H1 (cell line): ENCODE results near the gene SIAH3. TPM values are rescaled to one million over a fixed set of nuclear protein-coding genes. Genes with fewer than 3 reads are reported as not detected.

ENCODE experiments used
- CTCF ChIA-PET: fragments of 300-600 bp; sonication (Branson Sonifier 250); formaldehyde crosslinking; loops from one replicate; lab custom pipeline; 2021; ENCODE audit not compliant: partially characterized antibody; lab: Charles Lee
- POLR2A ChIA-PET: fragments of 300-600 bp; sonication (Branson Sonifier 250); formaldehyde crosslinking; loops from one replicate; lab custom pipeline; 2021; ENCODE audit warnings: inconsistent platforms; ENCODE audit not compliant: partially characterized antibody; lab: Charles Lee
- DNase-seq, 2 experiments: peaks; one replicate each; pipeline versions ENCODE4 v3.0.0 to v3.0.0-alpha.2; 2010 to 2022; ENCODE audit warnings: low spot score in 2 of 2, low read depth in 1 of 2, mixed read lengths in 1 of 2
- FAIRE-seq: peaks from 2 replicates; lab custom pipeline; 2011; peaks lifted over from hg19 to GRCh38; lab: Jason Lieb, UNC
- H2AFZ ChIP-seq: 2 replicates; pipeline ENCODE4 v1.8.1; 2012; ENCODE audit warnings: low read length, inconsistent platforms
- H2AK5ac ChIP-seq: 2 replicates; pipeline ENCODE4 v1.6.1; 2013; ENCODE audit warnings: low read depth, low read length
- H2BK120ac ChIP-seq: replicated peaks from 2 replicates; pipeline ENCODE3; 2013; ENCODE audit warnings: low read depth, low read length, inconsistent platforms
- H2BK12ac ChIP-seq: 2 replicates; pipeline ENCODE4 v1.6.1; 2013; ENCODE audit warnings: low read depth, low read length
- H2BK15ac ChIP-seq: 2 replicates; pipeline ENCODE4 v1.6.1; 2013; ENCODE audit warnings: low read length
- H2BK20ac ChIP-seq: 2 replicates; pipeline ENCODE4 v1.6.1; 2013; ENCODE audit warnings: low read length
- H2BK5ac ChIP-seq: 2 replicates; pipeline ENCODE4 v1.6.1; 2013; ENCODE audit warnings: low read depth, low read length
- H3K14ac ChIP-seq: 2 replicates; pipeline ENCODE4 v1.6.1; 2013; ENCODE audit warnings: inconsistent platforms; ENCODE audit not compliant: insufficient read length
- H3K18ac ChIP-seq: 2 replicates; pipeline ENCODE4 v1.6.1; 2013; ENCODE audit warnings: low read length; ENCODE audit errors: extremely low read depth
- H3K23ac ChIP-seq: 2 replicates; pipeline ENCODE4 v1.6.1; 2013; ENCODE audit warnings: inconsistent platforms; ENCODE audit not compliant: insufficient read length
- H3K23me2 ChIP-seq: 2 replicates; pipeline ENCODE4 v1.6.1; 2013; ENCODE audit warnings: low read depth, low read length
- H3K27ac ChIP-seq: 2 replicates; pipeline ENCODE4 v1.6.1; 2011; ENCODE audit warnings: low read depth, low read length, inconsistent platforms
- H3K27me3 ChIP-seq, 4 experiments: replicated peaks in 1 of 4; 1 replicate in 1 of 4; 2 replicates in 3 of 4; pipeline versions ENCODE4 v1.6.1 to v1.8.1; 2011 to 2013; ENCODE audit warnings: low read length in 3 of 4, mild to moderate bottlenecking in 3 of 4, inconsistent platforms in 2 of 4, mixed read lengths in 2 of 4, moderate library complexity in 1 of 4; ENCODE audit not compliant: control insufficient read depth in 3 of 4, insufficient read depth in 3 of 4; ENCODE audit errors: extremely low read depth in 1 of 4
- H3K36me3 ChIP-seq, 4 experiments: 2 replicates each; pipeline versions ENCODE4 v1.6.1 to v1.8.1; 2011 to 2013; ENCODE audit warnings: mild to moderate bottlenecking in 4 of 4, low read length in 3 of 4, moderate library complexity in 2 of 4, control low read depth in 1 of 4, inconsistent platforms in 1 of 4; ENCODE audit not compliant: insufficient read depth in 4 of 4, control insufficient read depth in 2 of 4
- H3K4ac ChIP-seq: replicated peaks from 2 replicates; pipeline ENCODE3; 2013; ENCODE audit warnings: low read length, low read depth, mixed read lengths, inconsistent platforms; ENCODE audit not compliant: insufficient read length
- H3K4me1 ChIP-seq, 4 experiments: replicated peaks in 1 of 4; 1 replicate in 1 of 4; 2 replicates in 3 of 4; pipeline versions ENCODE4 v1.6.1 to v1.8.1; 2011 to 2013; ENCODE audit warnings: low read length in 3 of 4, inconsistent platforms in 2 of 4, mixed read lengths in 1 of 4; ENCODE audit not compliant: insufficient read depth in 4 of 4, control insufficient read depth in 3 of 4
- H3K4me2 ChIP-seq, 2 experiments: 2 replicates each; pipeline versions ENCODE4 v1.6.1 to v1.8.1; 2011 to 2013; ENCODE audit warnings: low read depth in 2 of 2, low read length in 2 of 2, control low read depth in 1 of 2, inconsistent platforms in 1 of 2, mild to moderate bottlenecking in 1 of 2; ENCODE audit not compliant: insufficient read depth in 1 of 2
- H3K4me3 ChIP-seq, 4 experiments: fragments of 200-600, 300-600 bp in 1 of 4; sonication (generic), shearing (Covaris generic), sonication (Bioruptor Twin) in 1 of 4; 2 replicates each; pipeline versions ENCODE4 v1.5.1 to v1.8.1; 2011 to 2016; ENCODE audit warnings: low read length in 4 of 4, low read depth in 3 of 4, control low read depth in 2 of 4, inconsistent platforms in 2 of 4, mild to moderate bottlenecking in 2 of 4, mixed read lengths in 1 of 4, moderate library complexity in 1 of 4; ENCODE audit not compliant: insufficient read depth in 2 of 4; ENCODE audit errors: extremely low read depth in 1 of 4
- H3K56ac ChIP-seq: replicated peaks from 2 replicates; pipeline ENCODE3; 2013; ENCODE audit warnings: low read depth, mild to moderate bottlenecking, mixed read lengths, low read length, inconsistent platforms; ENCODE audit not compliant: insufficient read length
- H3K79me1 ChIP-seq: 2 replicates; pipeline ENCODE4 v1.6.1; 2013; ENCODE audit warnings: low read depth, low read length, control low read depth
- H3K79me2 ChIP-seq, 2 experiments: 2 replicates each; pipeline versions ENCODE4 v1.6.1 to v1.8.1; 2012 to 2013; ENCODE audit warnings: low read length in 2 of 2, mild to moderate bottlenecking in 2 of 2, inconsistent platforms in 1 of 2; ENCODE audit not compliant: insufficient read depth in 2 of 2, control insufficient read depth in 1 of 2
- H3K9ac ChIP-seq, 4 experiments: replicated peaks in 1 of 4; 1 replicate in 1 of 4; 2 replicates in 3 of 4; pipeline versions ENCODE4 v1.6.1 to v1.8.1; 2011 to 2013; ENCODE audit warnings: low read depth in 3 of 4, low read length in 3 of 4, control low read depth in 2 of 4, mild to moderate bottlenecking in 2 of 4, moderate library complexity in 2 of 4, inconsistent platforms in 1 of 4; ENCODE audit errors: extremely low read depth in 1 of 4
- H3K9me3 ChIP-seq, 2 experiments: 2 replicates each; pipeline versions ENCODE4 v1.6.1 to v1.8.1; 2012 to 2013; ENCODE audit warnings: mild to moderate bottlenecking in 2 of 2, moderate library complexity in 2 of 2, control low read depth in 1 of 2, inconsistent platforms in 1 of 2, low read depth in 1 of 2, low read length in 1 of 2, mixed read lengths in 1 of 2; ENCODE audit not compliant: insufficient read depth in 2 of 2
- H4K20me1 ChIP-seq, 2 experiments: replicated peaks in 1 of 2; 2 replicates each; pipeline versions ENCODE3 to v1.8.1; 2011 to 2013; ENCODE audit warnings: inconsistent platforms in 2 of 2, low read length in 2 of 2, mild to moderate bottlenecking in 1 of 2; ENCODE audit not compliant: insufficient read depth in 2 of 2, control insufficient read depth in 1 of 2
- H4K5ac ChIP-seq: 2 replicates; pipeline ENCODE4 v1.6.1; 2013; ENCODE audit warnings: low read length, low read depth, mixed read lengths, inconsistent platforms; ENCODE audit not compliant: insufficient read length
- H4K8ac ChIP-seq: 2 replicates; pipeline ENCODE4 v1.8.0; 2013; ENCODE audit warnings: mild to moderate bottlenecking, moderate library complexity, low read length, inconsistent platforms; ENCODE audit not compliant: insufficient read depth; ENCODE audit errors: extremely low read depth
- H4K91ac ChIP-seq: replicated peaks from 2 replicates; pipeline ENCODE3; 2013; ENCODE audit warnings: low read length, mixed read lengths, inconsistent platforms; ENCODE audit not compliant: insufficient read length
- CHD1 ChIP-seq: IDR thresholded peaks from 2 replicates; pipeline ENCODE4 v1.6.1; 2012; ENCODE audit warnings: low read depth, low read length, improper control_type of control experiment
- CTBP2 ChIP-seq: IDR thresholded peaks from 2 replicates; pipeline ENCODE4 v1.7.0; 2011; ENCODE audit warnings: borderline replicate concordance, mild to moderate bottlenecking, moderate library complexity, mixed read lengths, low read length; ENCODE audit not compliant: insufficient read depth, insufficient read length
- NRF1 ChIP-seq: IDR thresholded peaks from 2 replicates; pipeline ENCODE4 v1.6.1; 2011; ENCODE audit warnings: mild to moderate bottlenecking, low read depth, low read length, improper control_type of control experiment
- WGBS, 2 experiments: shearing (Covaris generic) in 1 of 2; methylation state at CpG; one replicate each; pipeline versions ENCODE4 v1.1.6 to v1.1.7; 2013 to 2015; ENCODE audit warnings: low lambda C conversion rate in 2 of 2, mixed read lengths in 2 of 2, inconsistent platforms in 1 of 2, low coverage in 1 of 2, missing lambda C conversion rate in 1 of 2; ENCODE audit not compliant: insufficient replicate concordance in 2 of 2, insufficient coverage in 1 of 2, insufficient read length in 1 of 2; ENCODE audit errors: extremely low coverage in 1 of 2, missing lambda C conversion rate in 1 of 2; 5-methylcytosine and 5-hydroxymethylcytosine counted together
- polyA plus RNA-seq, 7 experiments: library from polyadenylated mRNA; depleted of rRNA in 3 of 7; stranded (reverse) in 5 of 7; unstranded in 2 of 7; fragments of >200 nt in 5 of 7; fragments of 200-250 nt in 2 of 7; gene quantifications; 1 replicate in 5 of 7; 2 replicates in 1 of 7; 4 replicates in 1 of 7; pipeline versions ENCODE4 v1.2.1 to v1.2.3, GENCODE V29; 2011 to 2013; ENCODE audit warnings: missing spikeins in 2 of 7, mixed read lengths in 2 of 7
- total RNA-seq: library from RNA; stranded (reverse); fragmentation: NEBNext Ultra II Directional; extraction: Animal tissue kit (Norgen Biotek cat#: 25700); gene quantifications from 2 replicates; pipeline ENCODE4 v1.2.1, GENCODE V29; 2021
- TF ChIP-seq, protein P1 (sequence below): IDR thresholded peaks from 2 replicates; pipeline ENCODE4 v1.6.1; 2011; ENCODE audit warnings: low read depth, mild to moderate bottlenecking, low read length; ENCODE audit not compliant: insufficient read depth

SIAH3 gene
- total and polyA plus RNA-seq, 2 of the 8 experiments (the other 6 are each of a cell fraction or from before 2014, with no cell fraction given): 0.15 to 0.17 TPM

DNA sequence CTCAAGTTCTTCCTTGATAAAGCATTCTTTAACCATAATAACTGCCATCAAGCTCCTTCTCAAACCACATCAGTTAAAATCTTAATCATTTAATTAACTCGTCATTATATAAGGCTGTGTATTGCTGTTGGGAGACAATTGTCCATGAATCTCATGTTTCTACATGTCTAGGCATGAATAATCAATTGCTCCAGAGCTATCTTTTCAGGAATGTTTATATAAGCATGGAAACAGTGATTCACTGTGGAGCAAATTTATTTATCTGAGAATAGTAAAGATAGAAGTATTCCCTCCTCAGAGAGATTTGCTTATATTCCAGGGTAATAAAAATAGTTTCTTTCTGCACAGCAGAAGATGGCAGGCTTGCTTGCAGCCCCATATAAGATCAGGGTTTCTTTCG lies 78.3 kb downstream of the SIAH3 start:
- Histone ChIP-seq H2AFZ (no peak overlapping the region), H3K79me2 (no peaks in the 10 kb centered on the region), H2AK5ac (no peak overlapping the region)
- POLR2A ChIA-PET: no interaction called here
- FAIRE-seq: no peak
- TF ChIP-seq, protein P1, sequence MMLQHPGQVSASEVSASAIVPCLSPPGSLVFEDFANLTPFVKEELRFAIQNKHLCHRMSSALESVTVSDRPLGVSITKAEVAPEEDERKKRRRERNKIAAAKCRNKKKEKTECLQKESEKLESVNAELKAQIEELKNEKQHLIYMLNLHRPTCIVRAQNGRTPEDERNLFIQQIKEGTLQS: no peak
- TF ChIP-seq NRF1 (no peak), CTBP2 (no peak), CHD1 (no peak)
- TF ChIP-seq, all 59 proteins: peak for 0
- CTCF ChIA-PET: interaction anchor here (1.3 kb wide), 1 partner anchor 33 kb away, joined by 3 read pairs; no protein-coding TSS in a partner anchor
- Histone ChIP-seq H3K9me3 (no peaks in the 10 kb centered on the region), H2BK12ac (no peak overlapping the region), H2BK20ac (no peak overlapping the region), H3K27me3 (no peaks in the 10 kb centered on the region), H3K9ac (no peak overlapping the region), H2BK120ac (no peak overlapping the region), H3K4me3 (no peak overlapping the region), H3K14ac (no peak overlapping the region), H3K56ac (no peak overlapping the region), H3K4me1 (peaks cover 15 to 27% (median 20%) of the 10 kb centered on the region in 4 experiments), H3K27ac (no peak overlapping the region), H3K79me1 (no peaks in the 10 kb centered on the region), H3K4me2 (no peak overlapping the region), H3K23me2 (no peaks in the 10 kb centered on the region; the same call in 1 of the 2 replicates), H4K20me1 (no peaks in the 10 kb centered on the region), H3K23ac (no peak overlapping the region), H4K91ac (no peak overlapping the region), H3K4ac (no peak overlapping the region), H2BK15ac (no peak overlapping the region), H4K8ac (no peak overlapping the region), H4K5ac (no peak overlapping the region), H3K18ac (no peak overlapping the region), H3K36me3 (no peaks in the 10 kb centered on the region), H2BK5ac (no peak overlapping the region; the same call in 1 of the 2 replicates)
- DNase-seq: no peak
- WGBS, 2 experiments: 95% methylated on average over 2 of the region's 2 CpGs; no CpG with 5 or more reads in 1 of the 2 experiments
